HUES64 (cell line): ENCODE data around the gene PPT2.
"Not testable (repeated sequence)": the region's sequence is repeated elsewhere in the genome, so short reads cannot be mapped to it uniquely, and the experiment has no call there.

Source experiments
- H3K27ac ChIP-seq: 2 replicates; pipeline ENCODE4 v1.7.0; 2013; ENCODE audit warnings: low read depth, low read length, inconsistent platforms
- H3K27me3 ChIP-seq: 2 replicates; pipeline ENCODE4 v1.6.1; 2013; ENCODE audit warnings: mild to moderate bottlenecking, low read length; ENCODE audit not compliant: insufficient read depth
- H3K36me3 ChIP-seq: 2 replicates; pipeline ENCODE4 v1.6.1; 2013; ENCODE audit warnings: mild to moderate bottlenecking, low read length; ENCODE audit not compliant: insufficient read depth
- H3K4me1 ChIP-seq: 2 replicates; pipeline ENCODE4 v1.6.1; 2013; ENCODE audit warnings: mild to moderate bottlenecking, low read length, moderate library complexity; ENCODE audit not compliant: insufficient read depth
- H3K4me3 ChIP-seq: 2 replicates; pipeline ENCODE4 v1.5.1; 2013; ENCODE audit warnings: mild to moderate bottlenecking, low read length, moderate library complexity
- H3K9ac ChIP-seq: 2 replicates; pipeline ENCODE4 v1.6.1; 2013; ENCODE audit warnings: mild to moderate bottlenecking, low read depth, low read length
- H3K9me3 ChIP-seq: 2 replicates; pipeline ENCODE4 v1.6.1; 2013; ENCODE audit warnings: low read depth, low read length; ENCODE audit not compliant: insufficient read depth
- WGBS: fragments of 150-250, 120-280 bp; methylation state at CpG from one replicate; pipeline ENCODE4 v1.1.7; 2013; ENCODE audit warnings: missing lambda C conversion rate; 5-methylcytosine and 5-hydroxymethylcytosine counted together

The PPT2 gene

DNA sequence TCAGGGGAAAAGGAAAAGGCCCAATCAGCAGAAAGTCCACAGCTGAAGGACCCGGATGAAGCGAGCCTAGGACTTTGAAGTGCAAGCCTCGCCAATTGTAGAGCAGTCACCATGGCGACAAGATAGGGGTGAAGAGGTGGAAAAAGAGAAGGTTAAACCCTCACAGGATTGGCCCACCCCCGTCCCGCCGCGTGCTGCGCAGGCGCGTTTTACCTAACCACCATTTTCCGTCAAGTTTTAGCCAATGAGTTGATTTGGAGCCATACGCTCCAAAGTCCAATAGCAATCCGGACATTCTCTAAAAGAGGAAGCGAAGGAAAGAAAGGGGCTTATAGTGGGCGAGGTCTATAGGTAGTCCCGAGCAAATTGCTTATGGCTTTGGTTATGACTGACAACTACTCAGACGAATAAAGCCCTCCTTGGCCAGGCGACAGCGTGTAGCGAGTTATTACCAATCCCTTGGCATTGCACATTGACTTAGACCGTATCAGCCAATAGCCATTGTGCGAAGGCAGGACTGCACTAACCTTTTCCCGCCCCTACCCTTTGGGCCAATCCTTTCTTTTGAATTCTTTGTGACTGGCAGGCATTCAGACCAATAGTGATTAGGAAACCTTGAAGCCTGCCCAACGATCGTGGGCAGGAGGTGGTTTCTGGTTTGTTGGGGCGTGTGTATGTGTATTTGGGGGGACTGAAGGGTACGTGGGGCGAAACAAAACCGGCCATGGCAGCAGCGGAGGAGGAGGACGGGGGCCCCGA lies 24.0 kb downstream of the PPT2 start, which contains the start of gene RNF5:
RNF5 (plus strand) TSS at position 618 of the 759 bp plus-strand sequence; CDS start at position 725, 107 bp downstream.
- Histone ChIP-seq H3K9ac (peak within 1 kb of the TSS; percentile 85), H3K9me3 (no peaks in the 10 kb centered on the region), H3K4me1 (peaks cover 12% of the 10 kb centered on the region; the same call in 1 of the 2 replicates), H3K27me3 (no peaks in the 10 kb centered on the region), H3K36me3 (peaks cover 36% of the 10 kb centered on the region), H3K4me3 (peak within 1 kb of the TSS; percentile 97), H3K27ac (peak within 1 kb of the TSS; percentile 98)
- WGBS, result under 1% methylated on average over 33 of the region's 33 CpGs

DNA sequence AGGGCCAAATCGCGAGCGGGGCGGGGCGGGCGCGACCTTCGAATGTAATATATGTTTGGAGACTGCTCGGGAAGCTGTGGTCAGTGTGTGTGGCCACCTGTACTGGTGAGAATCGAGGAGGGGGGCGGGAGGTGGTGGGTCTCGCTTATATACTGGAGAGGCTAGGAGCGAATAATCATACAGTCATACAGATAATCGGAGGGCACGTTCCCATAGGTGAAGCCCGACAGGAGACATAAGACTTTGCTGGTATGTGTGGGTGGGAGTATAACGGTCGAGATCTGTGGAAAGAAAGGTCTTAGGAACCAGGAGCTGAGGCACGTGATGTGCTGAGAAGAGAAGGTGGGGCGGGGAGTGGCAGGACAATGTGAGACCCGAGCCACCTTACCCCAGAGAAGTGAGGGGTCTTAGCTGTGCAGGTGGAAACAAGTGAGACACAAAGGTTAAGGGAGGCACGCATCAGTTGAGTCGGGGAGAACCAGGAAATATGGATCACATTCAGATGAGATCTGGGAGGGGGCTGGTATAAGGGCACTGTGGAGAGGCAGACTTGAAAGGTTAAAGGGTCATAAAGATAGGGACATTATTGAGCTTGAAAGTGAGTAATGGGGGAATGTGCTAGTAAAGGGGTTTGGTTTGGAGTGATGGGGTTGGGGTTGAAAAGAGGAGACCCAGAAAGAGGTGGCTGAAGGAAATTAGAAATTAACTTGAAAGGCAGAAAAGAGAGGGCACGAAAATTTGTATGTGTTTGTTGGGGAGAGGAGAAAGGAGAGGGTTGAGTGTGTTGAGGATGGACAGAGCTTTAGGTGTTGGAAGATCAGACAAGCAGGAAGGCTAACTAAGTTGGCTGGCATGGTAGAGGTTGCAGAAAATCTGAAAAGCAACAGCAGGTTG lies 24.9 kb downstream of the PPT2 start:
- 5% methylated on average over 24 of the region's 24 CpGs for WGBS
- Histone ChIP-seq H3K9me3 (no peaks in the 10 kb centered on the region), H3K4me3 (peak overlapping the region; percentile 97), H3K4me1 (peaks cover 6% of the 10 kb centered on the region; the same call in 1 of the 2 replicates), H3K27me3 (no peaks in the 10 kb centered on the region), H3K27ac (peak overlapping the region; percentile 98), H3K9ac (peak overlapping the region; percentile 85), H3K36me3 (peaks cover 39% of the 10 kb centered on the region)

DNA sequence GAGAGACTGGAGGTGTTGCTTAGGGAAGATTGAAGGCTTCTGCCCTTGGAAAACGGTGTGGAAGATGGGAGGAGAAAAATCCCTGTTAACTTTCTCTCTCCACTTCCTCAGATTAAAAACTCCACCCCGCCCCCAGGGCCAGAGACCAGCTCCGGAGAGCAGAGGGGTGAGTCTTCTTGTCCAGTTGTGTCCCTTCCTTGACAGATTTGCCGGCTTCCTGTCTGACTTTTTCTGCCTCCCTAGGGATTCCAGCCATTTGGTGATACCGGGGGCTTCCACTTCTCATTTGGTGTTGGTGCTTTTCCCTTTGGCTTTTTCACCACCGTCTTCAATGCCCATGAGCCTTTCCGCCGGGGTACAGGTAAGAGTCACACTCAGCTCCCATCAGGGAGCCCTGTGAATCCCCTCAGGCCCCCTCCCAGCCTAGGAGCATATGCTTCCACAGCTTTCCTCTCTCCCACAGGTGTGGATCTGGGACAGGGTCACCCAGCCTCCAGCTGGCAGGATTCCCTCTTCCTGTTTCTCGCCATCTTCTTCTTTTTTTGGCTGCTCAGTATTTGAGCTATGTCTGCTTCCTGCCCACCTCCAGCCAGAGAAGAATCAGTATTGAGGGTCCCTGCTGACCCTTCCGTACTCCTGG lies 25.9 kb downstream of the PPT2 start:
- peaks cover 37% of the 10 kb centered on the region for H3K36me3 ChIP-seq
- H3K9me3 ChIP-seq, result no peaks in the 10 kb centered on the region
- peaks cover 3% of the 10 kb centered on the region; the same call in 1 of the 2 replicates for H3K4me1 ChIP-seq
- no peaks in the 10 kb centered on the region for H3K27me3 ChIP-seq
- no peak overlapping the region for H3K27ac ChIP-seq
- no peak overlapping the region for H3K9ac ChIP-seq
- 96% methylated on average over 9 of the region's 10 CpGs for WGBS
- H3K4me3 ChIP-seq, result no peak overlapping the region; the same call in 1 of the 2 replicates

DNA sequence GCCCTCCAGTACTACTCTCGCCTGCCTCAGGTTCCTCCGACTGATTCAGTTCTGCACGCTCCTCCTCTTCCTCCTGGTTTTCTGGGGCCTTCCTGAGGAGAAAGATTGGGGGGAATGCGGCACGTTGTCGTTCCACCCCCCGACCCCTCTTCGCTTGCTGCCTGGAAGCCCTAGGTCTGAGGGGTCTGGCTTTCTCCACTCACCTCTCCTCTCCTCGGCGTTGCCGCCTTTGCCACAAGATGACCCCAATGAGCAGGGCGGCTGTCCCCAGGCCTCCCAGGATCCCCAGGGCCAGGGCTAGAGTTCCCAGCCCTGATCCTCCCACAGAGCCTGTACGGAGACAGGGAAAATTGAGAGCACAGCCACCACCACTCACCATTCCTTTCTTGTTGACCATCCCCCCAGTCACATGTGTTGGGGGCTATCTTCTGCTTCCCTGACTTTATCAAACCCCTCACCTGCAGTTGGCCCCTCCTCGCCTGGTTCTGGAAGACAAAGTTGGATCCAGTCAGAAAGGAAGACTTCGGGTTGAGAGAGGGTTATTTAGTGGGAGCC lies 27.3 kb downstream of the PPT2 start:
- peaks cover 42% of the 10 kb centered on the region for H3K36me3 ChIP-seq
- no peak overlapping the region for H3K9ac ChIP-seq
- WGBS, result 93% methylated on average over 15 of the region's 15 CpGs
- H3K27me3 ChIP-seq, result no peaks in the 10 kb centered on the region
- H3K27ac ChIP-seq, result no peak overlapping the region
- no peak overlapping the region for H3K4me3 ChIP-seq
- H3K9me3 ChIP-seq, result no peaks in the 10 kb centered on the region
- no peaks in the 10 kb centered on the region for H3K4me1 ChIP-seq

DNA sequence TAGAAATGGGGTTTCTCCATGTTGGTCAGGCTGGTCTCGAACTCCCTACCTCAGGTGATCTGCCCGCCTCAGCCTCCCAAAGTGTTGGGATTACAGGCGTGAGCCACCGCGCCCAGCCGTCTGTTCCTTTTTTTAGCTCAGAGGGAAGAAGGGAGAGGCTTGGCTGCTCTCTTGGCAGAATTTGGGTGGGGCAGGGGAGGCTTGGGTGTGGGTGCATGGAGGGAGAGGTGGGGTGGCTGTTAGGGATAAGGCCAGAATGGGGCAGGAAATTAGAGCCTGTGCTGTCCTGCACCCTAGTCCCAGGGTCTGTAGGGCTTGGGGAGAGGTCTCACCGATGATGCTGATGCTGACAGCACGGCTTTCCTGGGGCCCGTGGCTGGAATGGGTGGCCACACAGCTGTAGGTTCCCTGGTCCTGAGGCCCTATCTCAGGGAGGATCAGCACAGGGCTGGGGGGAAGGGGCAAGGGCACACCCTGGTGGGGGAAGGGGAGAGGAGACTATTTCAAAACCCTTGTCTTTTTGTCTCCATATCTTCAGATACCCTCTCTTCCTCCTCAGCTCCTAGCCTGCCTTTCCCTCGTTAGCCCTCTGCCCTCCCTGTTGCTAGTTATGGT lies 28.1 kb downstream of the PPT2 start:
- Histone ChIP-seq H3K36me3 (peaks cover 50% of the 10 kb centered on the region), H3K9me3 (no peaks in the 10 kb centered on the region), H3K27ac (no peak overlapping the region), H3K4me1 (no peaks in the 10 kb centered on the region), H3K27me3 (no peaks in the 10 kb centered on the region), H3K9ac (no peak overlapping the region), H3K4me3 (no peak overlapping the region)
- 95% methylated on average over 10 of the region's 10 CpGs for WGBS

DNA sequence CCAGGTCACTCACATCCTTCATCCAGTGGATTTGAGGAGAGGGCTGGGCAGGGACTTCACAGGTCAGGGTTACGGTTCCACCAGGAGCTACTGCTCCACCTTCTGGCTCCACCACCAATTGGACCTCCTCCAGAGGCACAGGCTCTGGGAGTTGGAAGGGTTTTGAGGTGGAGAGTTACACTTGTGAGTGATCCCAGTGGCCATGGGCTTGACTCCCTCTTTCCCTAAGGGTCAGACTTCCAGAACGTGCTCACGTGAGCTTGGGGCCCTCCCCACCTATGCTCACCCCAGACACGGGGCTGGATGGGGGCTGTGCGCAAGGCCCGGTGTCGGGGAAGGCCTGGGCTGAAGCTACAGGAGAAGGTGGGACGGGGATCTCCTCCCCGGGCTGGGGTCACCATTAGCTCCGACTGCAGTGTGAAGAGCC lies 28.6 kb downstream of the PPT2 start:
- no peak overlapping the region for H3K9ac ChIP-seq
- 94% methylated on average over 10 of the region's 10 CpGs for WGBS
- no peaks in the 10 kb centered on the region for H3K27me3 ChIP-seq
- no peaks in the 10 kb centered on the region for H3K9me3 ChIP-seq
- peaks cover 56% of the 10 kb centered on the region for H3K36me3 ChIP-seq
- H3K4me1 ChIP-seq, result no peaks in the 10 kb centered on the region
- H3K27ac ChIP-seq, result no peak overlapping the region
- no peak overlapping the region for H3K4me3 ChIP-seq

DNA sequence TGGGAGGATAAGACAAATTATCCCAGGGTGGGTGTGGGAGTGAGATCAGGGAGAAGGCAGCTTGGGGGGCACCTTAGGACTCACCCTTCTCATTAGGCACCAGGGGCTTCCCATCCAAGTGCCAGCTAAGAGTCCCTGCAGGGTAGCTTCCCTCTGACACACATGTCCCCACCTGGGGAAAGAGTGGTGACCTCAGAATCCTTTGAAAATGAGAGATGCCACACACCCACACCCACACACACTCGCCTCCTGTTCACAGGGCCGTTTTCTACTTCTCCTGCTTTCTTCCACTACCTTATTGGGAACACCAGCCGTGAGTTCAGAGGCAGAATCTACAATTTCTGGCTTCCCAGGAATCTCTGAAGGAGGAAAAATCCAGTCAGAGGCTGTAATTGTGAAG lies 29.1 kb downstream of the PPT2 start:
- H3K9me3 ChIP-seq, result no peaks in the 10 kb centered on the region
- H3K9ac ChIP-seq, result no peak overlapping the region
- no peak overlapping the region; the same call in 1 of the 2 replicates for H3K27ac ChIP-seq
- H3K4me3 ChIP-seq, result no peak overlapping the region
- 92% methylated on average over 3 of the region's 3 CpGs for WGBS
- peaks cover 60% of the 10 kb centered on the region for H3K36me3 ChIP-seq
- no peaks in the 10 kb centered on the region for H3K4me1 ChIP-seq
- H3K27me3 ChIP-seq, result no peaks in the 10 kb centered on the region

DNA sequence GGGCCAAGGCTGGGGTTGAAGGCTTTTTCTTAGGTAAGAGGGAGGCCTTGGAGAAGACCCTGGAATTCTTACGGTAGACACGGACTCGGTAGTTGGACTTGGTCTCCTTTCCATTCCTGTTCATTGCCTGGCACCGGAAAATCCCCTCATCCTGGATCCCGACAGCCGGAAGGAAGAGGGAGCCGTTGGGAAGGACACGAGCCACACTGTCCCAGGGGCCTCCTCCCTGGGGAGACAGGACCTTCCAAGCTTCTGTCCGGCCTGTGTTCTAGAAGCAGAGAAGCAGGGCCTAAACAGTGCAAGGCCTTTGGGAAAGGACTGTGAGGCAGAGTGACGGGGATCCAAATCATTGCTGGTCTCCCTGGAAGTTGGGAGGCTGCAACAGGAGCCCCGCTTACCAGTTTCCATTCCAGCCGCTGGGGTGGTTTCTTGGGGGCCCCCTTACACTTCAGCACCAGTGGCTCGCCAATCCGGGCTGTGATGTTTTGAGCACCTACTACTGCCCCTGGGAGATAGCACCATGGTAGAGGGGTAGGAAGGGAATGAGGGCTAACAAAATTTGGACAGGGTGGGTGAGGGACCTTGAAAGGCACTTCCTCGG lies 29.6 kb downstream of the PPT2 start:
- Histone ChIP-seq H3K4me1 (no peaks in the 10 kb centered on the region), H3K36me3 (peaks cover 62% of the 10 kb centered on the region), H3K27ac (no peak overlapping the region; the same call in 1 of the 2 replicates), H3K9ac (no peak overlapping the region), H3K9me3 (no peaks in the 10 kb centered on the region), H3K27me3 (no peaks in the 10 kb centered on the region), H3K4me3 (no peak overlapping the region)
- 94% methylated on average over 15 of the region's 15 CpGs for WGBS

DNA sequence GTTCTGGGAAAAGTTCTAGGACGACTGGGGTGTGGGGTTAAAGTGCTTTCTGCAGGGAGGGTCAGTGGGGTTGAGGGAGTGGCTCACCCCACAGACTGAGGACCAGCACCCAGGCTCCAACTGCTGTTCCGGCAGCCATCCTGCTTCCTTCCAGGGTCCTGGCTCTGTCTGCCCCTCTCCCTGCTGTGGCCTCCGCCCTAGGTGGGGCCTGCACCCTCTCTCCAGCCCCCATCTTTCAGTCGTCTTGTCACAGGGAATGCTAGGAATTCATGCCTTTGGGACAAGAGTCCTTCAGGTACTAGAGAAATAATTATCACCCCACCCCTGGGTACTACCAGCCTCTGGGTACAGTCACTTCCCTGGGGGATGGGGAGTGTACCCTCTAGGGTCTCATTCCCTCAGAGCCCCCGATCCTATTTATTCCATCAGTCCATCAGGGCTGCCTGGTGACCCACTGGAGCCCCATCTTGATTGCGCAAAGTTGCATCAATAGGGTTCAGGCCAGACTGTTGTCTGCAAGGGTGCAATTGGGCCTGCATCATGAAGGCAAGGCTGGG lies 30.2 kb downstream of the PPT2 start, which contains the start of gene AGER:
AGER (minus strand) TSS at position 170 of the 557 bp plus-strand sequence; CDS start at position 139, 31 bp downstream.
- Histone ChIP-seq H3K4me3 (no peak within 1 kb of the TSS), H3K9me3 (no peaks in the 10 kb centered on the region), H3K27me3 (no peaks in the 10 kb centered on the region), H3K9ac (no peak within 1 kb of the TSS), H3K4me1 (no peaks in the 10 kb centered on the region), H3K27ac (no peak within 1 kb of the TSS; the same call in 1 of the 2 replicates), H3K36me3 (peaks cover 62% of the 10 kb centered on the region)
- 82% methylated on average over 6 of the region's 6 CpGs for WGBS

DNA sequence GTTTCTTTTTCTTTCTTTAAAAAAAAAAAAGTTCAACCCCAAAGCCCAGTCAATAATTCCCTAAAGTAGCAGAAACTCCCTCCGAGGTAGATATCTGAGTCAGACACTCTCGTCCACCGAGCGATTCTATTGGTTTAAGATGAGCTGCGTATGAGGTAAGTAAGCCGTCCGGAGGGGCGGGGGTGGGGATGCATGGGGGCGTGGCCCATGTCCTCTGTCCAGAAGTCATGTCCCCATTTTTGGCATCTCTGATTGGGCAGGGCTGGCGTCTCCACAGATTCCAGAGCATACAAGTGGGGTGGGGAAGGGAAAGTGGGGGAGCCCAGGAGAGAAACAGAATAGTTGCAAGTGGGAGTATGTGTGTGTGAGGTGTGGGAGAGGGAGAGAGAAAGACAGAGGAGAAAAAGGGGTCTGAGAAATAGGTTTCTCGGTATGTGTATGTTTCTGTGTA lies 31.8 kb downstream of the PPT2 start:
- 33% methylated on average over 11 of the region's 11 CpGs for WGBS

More for the DNA sequence above, 31.8 kb downstream of the PPT2 start:
- H3K4me3 ChIP-seq, H3K27ac ChIP-seq, H3K9me3 ChIP-seq, H3K27me3 ChIP-seq, H3K4me1 ChIP-seq, H3K9ac ChIP-seq: not testable (repeated sequence)
- peaks cover 51% of the 10 kb centered on the region for H3K36me3 ChIP-seq
